Heart left ventricle (tissue), 16 donors: ENCODE data around the gene PARP8. TPM values are rescaled to one million over a fixed set of nuclear protein-coding genes. Genes with fewer than 3 reads are reported as not detected.
A peak's percentile ranks its signal among the peaks of the same experiment; 100 is the strongest.

ENCODE experiments used
- ATAC-seq, 4 donors: fragments of 200-7000 bp; cut with Tn5 transposase; one replicate each; pipeline ENCODE4 v1.9.1; 2020 to 2022; ENCODE audit warnings: moderate library complexity in 4 of 4, mild to moderate bottlenecking in 3 of 4, moderate number of reproducible peaks in 1 of 4
- DNase-seq, 5 donors: peaks; one replicate each; pipeline ENCODE4 v3.0.0-alpha.2; 2020
- H3K27ac ChIP-seq, 12 donors: fragments of 200-600 bp; sonication (generic) in 4 of 12; one replicate each; pipeline versions ENCODE4 v1.5.0 to v1.8.0; 2016 to 2022; ENCODE audit warnings: mild to moderate bottlenecking in 2 of 12
- H3K27me3 ChIP-seq, 9 donors: fragments of 200-600 bp; sonication (generic) in 2 of 9; one replicate each; pipeline versions ENCODE4 v1.5.1 to v1.8.0; 2016 to 2022; ENCODE audit warnings: mild to moderate bottlenecking in 3 of 9
- H3K36me3 ChIP-seq, 9 donors: fragments of 200-600 bp; sonication (generic) in 2 of 9; one replicate each; pipeline versions ENCODE4 v1.5.0 to v1.8.0; 2018 to 2022; ENCODE audit warnings: mild to moderate bottlenecking in 2 of 9
- H3K4me1 ChIP-seq, 12 donors: fragments of 200-600 bp; sonication (generic) in 4 of 12; one replicate each; pipeline versions ENCODE4 v1.5.0 to v1.8.0; 2016 to 2022; ENCODE audit warnings: mild to moderate bottlenecking in 3 of 12
- H3K4me3 ChIP-seq, 12 donors: fragments of 200-600 bp; sonication (generic) in 4 of 12; one replicate each; pipeline versions ENCODE4 v1.5.0 to v1.8.0; 2017 to 2022; ENCODE audit warnings: mild to moderate bottlenecking in 9 of 12, moderate library complexity in 4 of 12
- H3K9me3 ChIP-seq, 12 donors: fragments of 200-600 bp; sonication (generic) in 4 of 12; one replicate each; pipeline versions ENCODE4 v1.5.0 to v1.8.0; 2016 to 2022; ENCODE audit warnings: mild to moderate bottlenecking in 1 of 12
- CTCF ChIP-seq, 12 donors: fragments of 200-600 bp; sonication (generic) in 4 of 12; IDR thresholded peaks; one replicate each; pipeline versions ENCODE4 v1.5.0 to v1.8.0; 2018 to 2022; ENCODE audit warnings: antibody characterized with exemption in 12 of 12, mild to moderate bottlenecking in 5 of 12
- POLR2A ChIP-seq, 2 donors: fragments of 450-650 bp; IDR thresholded peaks; one replicate each; pipeline ENCODE4 v1.6.1; 2017; ENCODE audit warnings: antibody characterized with exemption in 2 of 2, mild to moderate bottlenecking in 2 of 2, moderate library complexity in 2 of 2
- WGBS, 4 donors: extraction: QIAGEN DNeasy Blood & Tissue Kit in 2 of 4; methylation state at CpG; one replicate each; pipeline versions ENCODE4 v1.1.5 to v1.1.7; 2013 to 2018; 5-methylcytosine and 5-hydroxymethylcytosine counted together
- intact Hi-C, 10 donors: fragments of 100-400 bp; cut with DNase I; formaldehyde crosslinking; loops; one replicate each; pipeline versions ENCODE4 v1.11.1 to v1.14.2; 2022
- polyA plus RNA-seq, 2 donors: library from polyadenylated mRNA; stranded (reverse); fragments of 200-250 nt; gene quantifications; one replicate each; pipeline ENCODE4 v1.2.3, GENCODE V29; 2013
- total RNA-seq, 9 donors: library from RNA; depleted of rRNA in 2 of 9; stranded (reverse); fragments of >200 nt in 2 of 9; fragmentation: NEBNext Ultra II Directional in 3 of 9; extraction: Animal tissue kit (Norgen Biotek cat#: 25700) in 3 of 9; gene quantifications; one replicate each; pipeline versions ENCODE4 v1.1.0 to v1.2.4, GENCODE V29; 2016 to 2023
- donor health status: ischemic (EF 13 %, LVEDD 7.1; RV severe dilation, severe dysfunction).
- donor health status: healthy with polysubstance abuse.
- donor health status: DM: no; HTN: yes; CAD: no.
- donor health status: DM: no; HTN: no; CAD: no.
- donor health status: ischemic (EF 25% LVEDD 6.9; RV normal size, moderate dysfunction).
- donor health status: ischemic (EF 25% LVEDD 5.7; RV mildly dilated, moderate dysfunction).
- donor health status: healthy.
- donor health status: DM: yes; HTN: yes; CAD: no.
- donor health status: ischemic (EF 35%, LVEDD 5.7; RV mildly dilated, moderate dysfunction).
- donor health status: nonischemic (EF 11% LVEDD 7.7; RV severe dilation, severe dysfunction).
- donor health status: DM: yes; HTN: yes; CAD: no.
- donor health status: PGD.
- donor health status: ischemic (EF 29% LVEDD 5.4; RV normal size, mild dysfunction).
- donor health status: nonischemic (EF 23%, LVEDD 6.1; RV moderate dilation, normal function).

The PARP8 gene
- total and polyA plus RNA-seq, 11 donors, result 1.6 to 22.5 (median 6.0) TPM

DNA sequence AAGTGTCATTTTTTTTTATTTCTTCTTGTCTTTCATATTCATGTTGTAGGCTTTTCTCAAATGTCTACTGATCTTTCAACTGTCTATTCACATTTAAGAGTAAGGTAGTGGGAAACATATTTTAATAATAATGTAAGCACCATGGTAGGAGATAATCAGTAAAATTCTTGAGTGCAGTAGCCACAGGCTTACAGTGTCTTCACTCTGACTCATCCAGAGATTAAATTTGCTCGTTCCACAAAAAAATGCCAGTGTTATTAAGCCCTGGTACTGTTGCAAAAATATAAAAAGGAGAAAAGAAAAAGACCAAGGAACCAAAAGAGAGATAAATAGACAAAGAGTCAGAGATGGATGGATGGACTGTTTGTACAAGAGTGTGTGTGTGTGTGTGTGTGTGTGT lies 43.0 kb downstream of the PARP8 start:
- DNase-seq (no peak), ATAC-seq (no peak)
- Histone ChIP-seq H3K9me3 (no peaks in the 10 kb centered on the region), H3K36me3 (no peaks in the 10 kb centered on the region), H3K4me3 (no peak overlapping the region), H3K27ac (no peak overlapping the region), H3K27me3 (no peaks in the 10 kb centered on the region), H3K4me1 (peaks cover 0 to 54% (median 7%) of the 10 kb centered on the region in 12 donors)
- no peak for TF ChIP-seq POLR2A (IDR thresholded peaks at IDR 0.05)
- TF ChIP-seq CTCF (IDR thresholded peaks at IDR 0.05), result no peak
- intact Hi-C loops, result no loop called here
- WGBS, 4 donors, result 68 to 83% (median 77%) methylated on average over 1 of the region's 1 CpG

- no peaks in the 10 kb centered on the region for H3K36me3 ChIP-seq
- ATAC-seq, result no peak
- peaks cover 0 to 63% (median 7%) of the 10 kb centered on the region in 12 donors for H3K4me1 ChIP-seq
- 18 to 33% (median 20%) methylated on average over 2 of the region's 2 CpGs for WGBS, 4 donors
- intact Hi-C loops, result no loop called here
- no peak for DNase-seq
- no peaks in the 10 kb centered on the region for H3K9me3 ChIP-seq
- H3K4me3 ChIP-seq, result peak overlapping the region in 8 of 12 donors; percentile 4 to 26 (median 16)
- TF ChIP-seq CTCF (IDR thresholded peaks at IDR 0.05) (no peak), POLR2A (IDR thresholded peaks at IDR 0.05) (no peak)
- H3K27me3 ChIP-seq, result no peaks in the 10 kb centered on the region
- peak overlapping the region in 2 of 12 donors; percentile 7 to 56 for H3K27ac ChIP-seq
Measured at GRCh38 chr5:50710838-50711237, 44.4 kb downstream of the PARP8 start.

DNA sequence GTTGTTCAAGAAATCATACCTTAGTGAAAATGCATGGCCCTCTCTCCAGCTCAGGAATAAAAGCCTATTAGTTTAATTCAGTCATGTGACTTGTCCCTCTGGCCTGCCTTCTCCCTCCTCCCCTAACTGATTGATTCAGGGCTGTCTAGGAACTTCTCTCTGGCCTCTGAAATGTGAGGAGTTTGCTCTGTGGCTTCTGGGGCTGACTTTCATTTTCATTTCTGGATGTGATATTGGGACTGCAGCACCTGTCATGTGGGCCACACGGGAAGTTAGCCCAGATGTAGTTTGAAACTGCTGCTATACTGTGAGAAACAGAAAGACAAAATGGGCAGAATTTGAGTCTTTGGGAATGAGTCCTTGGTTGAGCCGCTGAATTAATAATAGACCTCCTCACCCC lies 44.8 kb downstream of the PARP8 start:
- ATAC-seq (peak; percentile 61 to 85 (median 78)), DNase-seq (peak in 1 of 5 donors; percentile 19)
- TF ChIP-seq POLR2A (IDR thresholded peaks at IDR 0.05) (no peak), CTCF (IDR thresholded peaks at IDR 0.05) (no peak)
- 45 to 59% (median 52%) methylated on average over 2 of the region's 2 CpGs for WGBS, 4 donors
- H3K27ac ChIP-seq, result peak overlapping the region in 2 of 12 donors; percentile 7 to 56
- no peaks in the 10 kb centered on the region for H3K36me3 ChIP-seq
- H3K4me1 ChIP-seq, result peaks cover 0 to 64% (median 7%) of the 10 kb centered on the region in 12 donors
- intact Hi-C loops, result no loop called here
- H3K4me3 ChIP-seq, result peak overlapping the region in 8 of 12 donors; percentile 4 to 26 (median 16)
- no peaks in the 10 kb centered on the region for H3K9me3 ChIP-seq
- no peaks in the 10 kb centered on the region for H3K27me3 ChIP-seq

- no peaks in the 10 kb centered on the region for H3K27me3 ChIP-seq
- intact Hi-C loops, result no loop called here
Measured at GRCh38 chr5:50712479-50712878, 46.0 kb downstream of the PARP8 start.

More at GRCh38 chr5:50712479-50712878, 46.0 kb downstream of the PARP8 start:
- H3K27ac ChIP-seq, result no peak overlapping the region
- no peaks in the 10 kb centered on the region for H3K9me3 ChIP-seq
- H3K4me1 ChIP-seq, result peaks cover 0 to 76% (median 7%) of the 10 kb centered on the region in 12 donors
- WGBS, 4 donors, result 9 to 36% (median 27%) methylated on average over 1 of the region's 1 CpG
- no peak overlapping the region for H3K4me3 ChIP-seq
- no peaks in the 10 kb centered on the region for H3K36me3 ChIP-seq
- no peak for ATAC-seq
- TF ChIP-seq CTCF (IDR thresholded peaks at IDR 0.05), result no peak
- TF ChIP-seq POLR2A (IDR thresholded peaks at IDR 0.05), result no peak
- DNase-seq, result no peak
